IMR-90 (cell line): Measurements from ENCODE around the gene CLIC3. TPM values are rescaled to one million over a fixed set of nuclear protein-coding genes. Genes with fewer than 3 reads are reported as not detected.

ENCODE experiments used
- ATAC-seq: fragments of 200-7000 bp; cut with Tn5 transposase; 2 replicates; pipeline ENCODE4 v1.9.1; 2020; ENCODE audit warnings: low read depth, mild to moderate bottlenecking, moderate library complexity
- BruUV-seq: library from RNA; stranded (reverse); fragments of 400-500 nt; replicated peaks from 2 replicates; lab custom pipeline; 2021; lab: Mats Ljungman, UMichigan
- CTCF ChIA-PET: fragments of 300-600 bp; formaldehyde crosslinking; extraction: SDS; loops from one replicate; lab custom pipeline; 2021; ENCODE audit warnings: antibody characterized with exemption; lab: Yijun Ruan, JAX
- POLR2A ChIA-PET: fragments of 300-600 bp; sonication (Branson Sonifier 250); formaldehyde crosslinking; loops from one replicate; lab custom pipeline; 2022; ENCODE audit warnings: antibody characterized with exemption; ENCODE audit not compliant: unreplicated experiment; lab: Charles Lee
- DNase-seq: peaks from one replicate; pipeline ENCODE4 v3.0.0; 2013
- H2AFZ ChIP-seq: replicated peaks from 2 replicates; pipeline ENCODE3; 2013; ENCODE audit warnings: low read length, mild to moderate bottlenecking; ENCODE audit not compliant: poor library complexity
- H2AK5ac ChIP-seq: 2 replicates; pipeline ENCODE4 v1.6.1; 2013; ENCODE audit warnings: low read depth, low read length, inconsistent platforms
- H2AK9ac ChIP-seq: replicated peaks from 2 replicates; pipeline ENCODE3; 2013; ENCODE audit warnings: mild to moderate bottlenecking, low read depth, low read length, moderate library complexity; ENCODE audit not compliant: poor library complexity
- H2BK120ac ChIP-seq: 2 replicates; pipeline ENCODE4 v1.6.1; 2013; ENCODE audit warnings: low read depth, low read length, inconsistent platforms
- H2BK15ac ChIP-seq: 3 replicates; pipeline ENCODE4 v1.6.1; 2013; ENCODE audit warnings: low read depth, low read length, inconsistent platforms
- H2BK20ac ChIP-seq: 2 replicates; pipeline ENCODE4 v1.6.1; 2013; ENCODE audit warnings: low read depth, mild to moderate bottlenecking, inconsistent platforms, low read length, moderate library complexity
- H2BK5ac ChIP-seq: 2 replicates; pipeline ENCODE4 v1.6.1; 2013; ENCODE audit warnings: mild to moderate bottlenecking, low read depth, low read length, inconsistent platforms; ENCODE audit not compliant: poor library complexity, severe bottlenecking
- H3K14ac ChIP-seq: replicated peaks from 2 replicates; pipeline ENCODE4 v1.6.1; 2013; ENCODE audit warnings: low read depth, low read length, inconsistent platforms
- H3K18ac ChIP-seq: 2 replicates; pipeline ENCODE4 v1.6.1; 2013; ENCODE audit warnings: low read depth, low read length, control low read depth
- H3K23ac ChIP-seq: 2 replicates; pipeline ENCODE4 v1.6.1; 2013; ENCODE audit warnings: low read depth, low read length, inconsistent platforms
- H3K27ac ChIP-seq: 2 replicates; pipeline ENCODE4 v1.5.1; 2013; ENCODE audit warnings: mild to moderate bottlenecking, control low read depth, low read length; ENCODE audit not compliant: insufficient read depth
- H3K27me3 ChIP-seq: 2 replicates; pipeline ENCODE4 v1.6.1; 2013; ENCODE audit warnings: low read length; ENCODE audit not compliant: control insufficient read depth, insufficient read depth
- H3K36me3 ChIP-seq: 2 replicates; pipeline ENCODE4 v1.6.1; 2013; ENCODE audit warnings: low read length, mixed read lengths; ENCODE audit not compliant: control insufficient read depth, insufficient read depth
- H3K4ac ChIP-seq: 2 replicates; pipeline ENCODE4 v1.6.1; 2013; ENCODE audit warnings: low read depth, low read length, inconsistent platforms
- H3K4me1 ChIP-seq: 2 replicates; pipeline ENCODE4 v1.6.1; 2013; ENCODE audit warnings: low read length, mixed read lengths; ENCODE audit not compliant: control insufficient read depth, insufficient read depth
- H3K4me2 ChIP-seq: 2 replicates; pipeline ENCODE4 v1.6.1; 2013; ENCODE audit warnings: low read depth, mild to moderate bottlenecking, control low read depth, low read length, moderate library complexity
- H3K4me3 ChIP-seq: 2 replicates; pipeline ENCODE4 v1.5.1; 2013; ENCODE audit warnings: low read depth, mild to moderate bottlenecking, control low read depth, low read length, moderate library complexity; ENCODE audit not compliant: insufficient read depth
- H3K56ac ChIP-seq: 2 replicates; pipeline ENCODE4 v1.6.1; 2013; ENCODE audit warnings: low read length, inconsistent platforms; ENCODE audit not compliant: insufficient read depth; ENCODE audit errors: extremely low read depth
- H3K79me1 ChIP-seq, 2 experiments: 2 replicates each; pipeline ENCODE4 v1.6.1; 2013; ENCODE audit warnings: low read length in 2 of 2, inconsistent platforms in 1 of 2, low read depth in 1 of 2
- H3K9ac ChIP-seq: 2 replicates; pipeline ENCODE4 v1.6.1; 2013; ENCODE audit warnings: low read depth, low read length, control low read depth
- H3K9me1 ChIP-seq: 2 replicates; pipeline ENCODE4 v1.6.1; 2013; ENCODE audit warnings: low read length, inconsistent platforms; ENCODE audit not compliant: insufficient read depth
- H3K9me3 ChIP-seq: 2 replicates; pipeline ENCODE4 v1.6.1; 2013; ENCODE audit warnings: low read length; ENCODE audit not compliant: control insufficient read depth, insufficient read depth
- H4K20me1 ChIP-seq: 2 replicates; pipeline ENCODE4 v1.6.1; 2013; ENCODE audit warnings: low read length, inconsistent platforms; ENCODE audit not compliant: insufficient read depth
- H4K5ac ChIP-seq: 2 replicates; pipeline ENCODE4 v1.6.1; 2013; ENCODE audit warnings: mild to moderate bottlenecking, low read depth, low read length, control low read depth
- H4K8ac ChIP-seq, 2 experiments: 2 replicates each; pipeline ENCODE4 v1.6.1; 2013; ENCODE audit warnings: low read depth in 2 of 2, low read length in 2 of 2, control low read depth in 1 of 2, inconsistent platforms in 1 of 2
- H4K91ac ChIP-seq: 2 replicates; pipeline ENCODE4 v1.6.1; 2013; ENCODE audit warnings: low read depth, low read length, inconsistent platforms; ENCODE audit not compliant: insufficient read depth
- BHLHE40 ChIP-seq: fragments of 150-350 bp; IDR thresholded peaks from 2 replicates; pipeline ENCODE4 v1.6.1; 2016; ENCODE audit warnings: mild to moderate bottlenecking, low read depth, low read length
- CEBPB ChIP-seq: IDR thresholded peaks from 2 replicates; pipeline ENCODE4 v1.6.1; 2012; ENCODE audit warnings: low read depth, low read length, improper control_type of control experiment
- CHD1 ChIP-seq: IDR thresholded peaks from 2 replicates; pipeline ENCODE4 v1.6.1; 2012; ENCODE audit warnings: low read depth, low read length, improper control_type of control experiment
- MAFK ChIP-seq: IDR thresholded peaks from 2 replicates; pipeline ENCODE4 v1.6.1; 2012; ENCODE audit warnings: low read depth, low read length, improper control_type of control experiment
- MAZ ChIP-seq: IDR thresholded peaks from 2 replicates; pipeline ENCODE4 v1.6.1; 2012; ENCODE audit warnings: low read depth, mild to moderate bottlenecking, low read length, improper control_type of control experiment, moderate library complexity, borderline replicate concordance
- MXI1 ChIP-seq: IDR thresholded peaks from 2 replicates; pipeline ENCODE4 v1.6.1; 2012; ENCODE audit warnings: low read depth, mild to moderate bottlenecking, low read length, moderate library complexity, borderline replicate concordance
- RAD21 ChIP-seq: IDR thresholded peaks from 2 replicates; pipeline ENCODE4 v1.6.1; 2012; ENCODE audit warnings: low read length, improper control_type of control experiment
- RFX5 ChIP-seq: IDR thresholded peaks from 2 replicates; pipeline ENCODE4 v1.8.0; 2012; ENCODE audit warnings: low read depth, mild to moderate bottlenecking, low read length, moderate library complexity
- SMC3 ChIP-seq: fragments of 150-350 bp; IDR thresholded peaks from 2 replicates; pipeline ENCODE4 v1.6.1; 2016; ENCODE audit warnings: low read depth, mild to moderate bottlenecking, antibody characterized with exemption, low read length, moderate library complexity
- WGBS, 2 experiments: methylation state at CpG; one replicate each; pipeline versions ENCODE4 v1.1.5 to v1.1.7; 2013; ENCODE audit warnings: missing lambda C conversion rate in 2 of 2; ENCODE audit not compliant: insufficient read length in 1 of 2; ENCODE audit errors: extremely low coverage in 2 of 2; 5-methylcytosine and 5-hydroxymethylcytosine counted together
- dilution Hi-C: fragments of 300-500 bp; cut with HindIII; formaldehyde crosslinking; loops from one replicate; pipeline ENCODE4 v1.14.3; 2018; ENCODE audit warnings: low sequenced_read_pairs; ENCODE audit not compliant: unreplicated experiment
- in situ Hi-C: fragments of 300-500 bp; cut with MboI; formaldehyde crosslinking; loops from 3 replicates; pipeline ENCODE4 v1.14.3; 2019; ENCODE audit warnings: low sequenced_read_pairs, inconsistent platforms, mixed read lengths
- intact Hi-C: fragments of 100-400 bp; cut with micrococcal nuclease; formaldehyde crosslinking; loops from 2 replicates; pipeline ENCODE4 v1.10.0; 2022
- polyA plus RNA-seq, 3 experiments: library from polyadenylated mRNA; depleted of rRNA; stranded (reverse); fragments of >200 nt; gene quantifications; 2 replicates each; pipeline ENCODE4 v1.2.3, GENCODE V29; 2012; ENCODE audit warnings: low replicate concordance in 1 of 3
- total RNA-seq: library from RNA; depleted of rRNA; stranded (reverse); fragments of >200 nt; gene quantifications from 2 replicates; pipeline ENCODE4 v1.2.3, GENCODE V29; 2012
- TF ChIP-seq, protein P1 (sequence below): conservative IDR thresholded peaks from 2 replicates; pipeline ENCODE4 v1.5.1; 2012; ENCODE audit warnings: mild to moderate bottlenecking, low read depth, low read length, improper control_type of control experiment
- TF ChIP-seq, protein P2 (sequence below): fragments of 150-350 bp; IDR thresholded peaks from 2 replicates; pipeline ENCODE4 v1.6.1; 2016; ENCODE audit warnings: low read depth, mild to moderate bottlenecking, low read length, moderate library complexity, borderline replicate concordance
- TF ChIP-seq, protein P3 (sequence below): fragments of 150-350 bp; IDR thresholded peaks from 2 replicates; pipeline ENCODE4 v1.6.1; 2017; ENCODE audit warnings: mild to moderate bottlenecking, antibody characterized with exemption, low read length, low read depth

Gene CLIC3
- total and polyA plus RNA-seq, 2 of the 4 experiments (the other 2 are of a cell fraction) = 0.18 to 1.7 TPM

DNA sequence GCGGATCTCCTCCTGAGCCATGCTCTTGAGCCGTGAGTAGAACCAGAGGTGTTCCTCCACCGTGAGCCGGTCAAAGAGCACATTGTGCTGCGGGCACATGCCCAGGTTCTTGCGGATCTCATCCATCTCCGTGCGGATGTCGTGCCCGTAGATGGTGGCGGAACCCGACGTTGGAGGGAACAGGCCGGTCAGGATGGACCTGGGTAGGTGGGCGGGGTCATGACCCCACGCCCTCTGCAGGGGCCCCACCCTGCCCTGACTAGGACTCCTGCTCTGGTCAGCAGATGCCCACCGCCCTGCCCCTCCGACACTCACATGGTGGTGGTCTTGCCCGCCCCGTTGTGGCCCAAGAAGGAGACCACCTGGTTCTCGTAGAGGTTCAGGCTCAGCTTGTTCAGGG lies 19.6 kb upstream of the CLIC3 start:
- ATAC-seq = no peak
- WGBS, 2 experiments = 96% methylated on average over 19 of the region's 21 CpGs; no CpG with 5 or more reads in 1 of the 2 experiments
- H2BK120ac ChIP-seq = no peak overlapping the region

More for the DNA sequence above, 19.6 kb upstream of the CLIC3 start:
- Histone ChIP-seq H4K5ac (no peak overlapping the region), H3K4me2 (no peak overlapping the region), H3K23ac (no peak overlapping the region), H2AFZ (no peak overlapping the region), H3K14ac (no peak overlapping the region), H3K79me1 (no peaks in the 10 kb centered on the region), H3K9ac (no peak overlapping the region), H2BK20ac (no peak overlapping the region), H4K91ac (no peak overlapping the region), H3K4me1 (no peaks in the 10 kb centered on the region), H3K9me1 (no peaks in the 10 kb centered on the region), H3K56ac (no peak overlapping the region), H2AK5ac (no peak overlapping the region), H3K18ac (no peak overlapping the region), H2AK9ac (no peak overlapping the region), H3K27ac (no peak overlapping the region), H3K27me3 (no peaks in the 10 kb centered on the region), H4K8ac (no peak overlapping the region), H2BK5ac (no peak overlapping the region), H4K20me1 (no peaks in the 10 kb centered on the region; the same call in 1 of the 2 replicates), H3K4ac (no peak overlapping the region), H3K9me3 (no peaks in the 10 kb centered on the region), H2BK15ac (no peak overlapping the region), H3K36me3 (peaks cover 42% of the 10 kb centered on the region; the same call in 1 of the 2 replicates), H3K4me3 (no peak overlapping the region)
- BruUV-seq = no TSS peak
- no peak for DNase-seq
- intact Hi-C loops (no loop called here), in situ Hi-C loops (no loop called here), dilution Hi-C loops (no loop called here)
- ChIA-PET CTCF (no interaction called here), POLR2A (no interaction called here)
- TF ChIP-seq, protein P1, sequence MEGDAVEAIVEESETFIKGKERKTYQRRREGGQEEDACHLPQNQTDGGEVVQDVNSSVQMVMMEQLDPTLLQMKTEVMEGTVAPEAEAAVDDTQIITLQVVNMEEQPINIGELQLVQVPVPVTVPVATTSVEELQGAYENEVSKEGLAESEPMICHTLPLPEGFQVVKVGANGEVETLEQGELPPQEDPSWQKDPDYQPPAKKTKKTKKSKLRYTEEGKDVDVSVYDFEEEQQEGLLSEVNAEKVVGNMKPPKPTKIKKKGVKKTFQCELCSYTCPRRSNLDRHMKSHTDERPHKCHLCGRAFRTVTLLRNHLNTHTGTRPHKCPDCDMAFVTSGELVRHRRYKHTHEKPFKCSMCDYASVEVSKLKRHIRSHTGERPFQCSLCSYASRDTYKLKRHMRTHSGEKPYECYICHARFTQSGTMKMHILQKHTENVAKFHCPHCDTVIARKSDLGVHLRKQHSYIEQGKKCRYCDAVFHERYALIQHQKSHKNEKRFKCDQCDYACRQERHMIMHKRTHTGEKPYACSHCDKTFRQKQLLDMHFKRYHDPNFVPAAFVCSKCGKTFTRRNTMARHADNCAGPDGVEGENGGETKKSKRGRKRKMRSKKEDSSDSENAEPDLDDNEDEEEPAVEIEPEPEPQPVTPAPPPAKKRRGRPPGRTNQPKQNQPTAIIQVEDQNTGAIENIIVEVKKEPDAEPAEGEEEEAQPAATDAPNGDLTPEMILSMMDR = no peak
- TF ChIP-seq RAD21 (no peak), SMC3 (no peak), CHD1 (no peak), MAZ (no peak), BHLHE40 (no peak), MAFK (no peak), RFX5 (no peak), MXI1 (no peak), CEBPB (no peak)
- TF ChIP-seq, protein P2, sequence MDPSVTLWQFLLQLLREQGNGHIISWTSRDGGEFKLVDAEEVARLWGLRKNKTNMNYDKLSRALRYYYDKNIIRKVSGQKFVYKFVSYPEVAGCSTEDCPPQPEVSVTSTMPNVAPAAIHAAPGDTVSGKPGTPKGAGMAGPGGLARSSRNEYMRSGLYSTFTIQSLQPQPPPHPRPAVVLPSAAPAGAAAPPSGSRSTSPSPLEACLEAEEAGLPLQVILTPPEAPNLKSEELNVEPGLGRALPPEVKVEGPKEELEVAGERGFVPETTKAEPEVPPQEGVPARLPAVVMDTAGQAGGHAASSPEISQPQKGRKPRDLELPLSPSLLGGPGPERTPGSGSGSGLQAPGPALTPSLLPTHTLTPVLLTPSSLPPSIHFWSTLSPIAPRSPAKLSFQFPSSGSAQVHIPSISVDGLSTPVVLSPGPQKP = no peak
- TF ChIP-seq, protein P3, sequence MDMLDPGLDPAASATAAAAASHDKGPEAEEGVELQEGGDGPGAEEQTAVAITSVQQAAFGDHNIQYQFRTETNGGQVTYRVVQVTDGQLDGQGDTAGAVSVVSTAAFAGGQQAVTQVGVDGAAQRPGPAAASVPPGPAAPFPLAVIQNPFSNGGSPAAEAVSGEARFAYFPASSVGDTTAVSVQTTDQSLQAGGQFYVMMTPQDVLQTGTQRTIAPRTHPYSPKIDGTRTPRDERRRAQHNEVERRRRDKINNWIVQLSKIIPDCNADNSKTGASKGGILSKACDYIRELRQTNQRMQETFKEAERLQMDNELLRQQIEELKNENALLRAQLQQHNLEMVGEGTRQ = no peak
